H9 (cell line): ENCODE results near the gene MRPL27. TPM values are rescaled to one million over a fixed set of nuclear protein-coding genes. Genes with fewer than 3 reads are reported as not detected.

ENCODE experiments used
- DNase-seq: peaks from one replicate; pipeline ENCODE4 v3.0.0-alpha.2; 2017
- H2AFZ ChIP-seq: one replicate; pipeline ENCODE4 v1.6.1; 2013; ENCODE audit warnings: mild to moderate bottlenecking, low read length, control low read depth, moderate library complexity
- H2AK5ac ChIP-seq: 2 replicates; pipeline ENCODE4 v1.6.1; 2013; ENCODE audit warnings: low read length, control low read depth, mixed read lengths; ENCODE audit not compliant: insufficient read length
- H2BK120ac ChIP-seq: one replicate; pipeline ENCODE4 v1.6.1; 2013; ENCODE audit warnings: low read depth, mild to moderate bottlenecking, low read length, control low read depth, inconsistent platforms; ENCODE audit not compliant: poor library complexity, severe bottlenecking
- H2BK12ac ChIP-seq: 2 replicates; pipeline ENCODE4 v1.6.1; 2013; ENCODE audit warnings: low read length, control low read depth, mixed read lengths, low read depth; ENCODE audit not compliant: insufficient read length
- H2BK15ac ChIP-seq: 2 replicates; pipeline ENCODE4 v1.6.1; 2013; ENCODE audit warnings: low read depth, low read length, control low read depth
- H2BK20ac ChIP-seq: one replicate; pipeline ENCODE4 v1.6.1; 2013; ENCODE audit warnings: low read depth, mild to moderate bottlenecking, low read length, control low read depth, inconsistent platforms; ENCODE audit not compliant: poor library complexity, severe bottlenecking
- H2BK5ac ChIP-seq: 2 replicates; pipeline ENCODE4 v1.6.1; 2013; ENCODE audit warnings: low read length, control low read depth, mixed read lengths; ENCODE audit not compliant: insufficient read length
- H3K14ac ChIP-seq: 2 replicates; pipeline ENCODE4 v1.6.1; 2013; ENCODE audit warnings: low read length, control low read depth; ENCODE audit not compliant: insufficient read depth
- H3K18ac ChIP-seq: 2 replicates; pipeline ENCODE4 v1.6.1; 2013; ENCODE audit warnings: low read depth, mild to moderate bottlenecking, mixed read lengths, low read length, control low read depth; ENCODE audit not compliant: insufficient read length
- H3K23ac ChIP-seq: 2 replicates; pipeline ENCODE4 v1.6.1; 2013; ENCODE audit warnings: low read length, control low read depth, mixed read lengths, low read depth; ENCODE audit not compliant: insufficient read length
- H3K23me2 ChIP-seq: 2 replicates; pipeline ENCODE4 v1.6.1; 2013; ENCODE audit warnings: low read depth, mild to moderate bottlenecking, mixed read lengths, low read length, control low read depth; ENCODE audit not compliant: insufficient read length, poor library complexity, severe bottlenecking
- H3K27ac ChIP-seq: 2 replicates; pipeline ENCODE4 v1.5.1; 2013; ENCODE audit warnings: low read length, control low read depth, mixed read lengths, low read depth; ENCODE audit not compliant: insufficient read length
- H3K27me3 ChIP-seq: 2 replicates; pipeline ENCODE4 v1.6.1; 2013; ENCODE audit warnings: low read length, control low read depth, inconsistent platforms; ENCODE audit not compliant: insufficient read depth
- H3K4ac ChIP-seq: 2 replicates; pipeline ENCODE4 v1.6.1; 2013; ENCODE audit warnings: low read depth, mild to moderate bottlenecking, control low read depth, inconsistent platforms, low read length, moderate library complexity
- H3K4me1 ChIP-seq: 2 replicates; pipeline ENCODE4 v1.6.1; 2013; ENCODE audit warnings: low read length, control low read depth, inconsistent platforms; ENCODE audit not compliant: insufficient read depth
- H3K4me2 ChIP-seq: 2 replicates; pipeline ENCODE4 v1.6.1; 2013; ENCODE audit warnings: low read length, control low read depth, mixed read lengths; ENCODE audit not compliant: insufficient read length, insufficient read depth
- H3K56ac ChIP-seq: 2 replicates; pipeline ENCODE4 v1.6.1; 2013; ENCODE audit warnings: low read depth, mild to moderate bottlenecking, mixed read lengths, low read length, control low read depth; ENCODE audit not compliant: insufficient read length
- H3K79me1 ChIP-seq: 2 replicates; pipeline ENCODE4 v1.6.1; 2013; ENCODE audit warnings: low read depth, mild to moderate bottlenecking, moderate library complexity, low read length, control low read depth, inconsistent platforms; ENCODE audit not compliant: insufficient read depth, poor library complexity, severe bottlenecking
- H3K79me2 ChIP-seq: 2 replicates; pipeline ENCODE4 v1.6.1; 2013; ENCODE audit warnings: low read length, control low read depth, inconsistent platforms; ENCODE audit not compliant: insufficient read depth
- H3K9ac ChIP-seq: 2 replicates; pipeline ENCODE4 v1.6.1; 2013; ENCODE audit warnings: low read length, control low read depth, mixed read lengths; ENCODE audit not compliant: insufficient read length; ENCODE audit errors: extremely low read depth
- H3K9me3 ChIP-seq: one replicate; pipeline ENCODE4 v1.6.1; 2013; ENCODE audit warnings: low read depth, low read length, inconsistent platforms; ENCODE audit not compliant: control insufficient read depth
- H3T11ph ChIP-seq: one replicate; pipeline ENCODE4 v1.6.1; 2013; ENCODE audit warnings: mild to moderate bottlenecking, low read length, control low read depth, inconsistent platforms
- H4K20me1 ChIP-seq: one replicate; pipeline ENCODE4 v1.6.1; 2013; ENCODE audit not compliant: control insufficient read depth, insufficient read length, insufficient read depth
- H4K5ac ChIP-seq: 2 replicates; pipeline ENCODE4 v1.6.1; 2013; ENCODE audit warnings: low read depth, mild to moderate bottlenecking, mixed read lengths, low read length, control low read depth; ENCODE audit not compliant: insufficient read length
- H4K8ac ChIP-seq: replicated peaks from 2 replicates; pipeline ENCODE4 v1.6.1; 2013; ENCODE audit warnings: low read length, control low read depth, mixed read lengths, low read depth; ENCODE audit not compliant: insufficient read length
- H4K91ac ChIP-seq: 2 replicates; pipeline ENCODE4 v1.6.1; 2013; ENCODE audit warnings: low read depth, mild to moderate bottlenecking, moderate library complexity, mixed read lengths, low read length, control low read depth; ENCODE audit not compliant: insufficient read length
- H3K27ac Mint-ChIP-seq, 3 experiments: 2 replicates in 2 of 3; 3 replicates in 1 of 3; pipeline ENCODE4 v1.8.0; 2020 to 2021; ENCODE audit warnings: mixed read lengths in 3 of 3, mild to moderate bottlenecking in 1 of 3, moderate library complexity in 1 of 3
- H3K27me3 Mint-ChIP-seq: 2 replicates; pipeline ENCODE4 v1.8.0; 2021; ENCODE audit warnings: low read depth, mild to moderate bottlenecking, moderate library complexity, mixed read lengths
- H3K36me3 Mint-ChIP-seq, 3 experiments: 2 replicates in 2 of 3; 3 replicates in 1 of 3; pipeline ENCODE4 v1.8.0; 2020 to 2021; ENCODE audit warnings: low read depth in 3 of 3, mixed read lengths in 3 of 3; ENCODE audit not compliant: insufficient read depth in 1 of 3
- H3K4me1 Mint-ChIP-seq, 2 experiments: 2 replicates each; pipeline ENCODE4 v1.8.0; 2020; ENCODE audit warnings: mixed read lengths in 2 of 2
- H3K4me3 Mint-ChIP-seq, 2 experiments: 2 replicates in 1 of 2; 3 replicates in 1 of 2; pipeline ENCODE4 v1.8.0; 2020 to 2021; ENCODE audit warnings: mild to moderate bottlenecking in 2 of 2, mixed read lengths in 2 of 2, moderate library complexity in 1 of 2
- H3K9me3 Mint-ChIP-seq, 2 experiments: 2 replicates in 1 of 2; 3 replicates in 1 of 2; pipeline ENCODE4 v1.8.0; 2020; ENCODE audit warnings: mild to moderate bottlenecking in 2 of 2, mixed read lengths in 2 of 2, moderate library complexity in 1 of 2
- CTCF ChIP-seq: fragments of 200-600 bp; sonication (generic); conservative IDR thresholded peaks from 3 replicates; pipeline ENCODE4 v1.8.0; 2021; ENCODE audit warnings: antibody characterized with exemption, mild to moderate bottlenecking
- WGBS: extraction: QIAGEN DNeasy Blood & Tissue Kit; methylation state at CpG from one replicate; pipeline ENCODE4 v1.1.7; 2013; ENCODE audit warnings: missing lambda C conversion rate, low lambda C conversion rate, mixed read lengths; ENCODE audit not compliant: insufficient read length; ENCODE audit errors: extremely low coverage; 5-methylcytosine and 5-hydroxymethylcytosine counted together
- total RNA-seq: library from RNA; stranded (reverse); gene quantifications from 2 replicates; pipeline ENCODE4 v1.2.1, GENCODE V29; 2021

Gene MRPL27
- total RNA-seq, 1 experiment from 2014 or later: 85.9 TPM

GRCh38 chr17:50337956-50338355 is 35.0 kb downstream of the MRPL27 start:
- H3K56ac ChIP-seq: no peak overlapping the region
- no peak overlapping the region for H2AK5ac ChIP-seq
- no peaks in the 10 kb centered on the region for H3K79me1 ChIP-seq
- H2BK15ac ChIP-seq: no peak overlapping the region
- H2BK20ac ChIP-seq: no peak overlapping the region
- Mint-ChIP-seq H3K36me3 (peaks cover 2 to 13% (median 5%) of the 10 kb centered on the region in 3 experiments; a peak in 4 of 7 replicates), H3K4me3 (no peak overlapping the region), H3K9me3 (peaks cover 15 to 16% of the 10 kb centered on the region in 2 experiments), H3K27ac (no peak overlapping the region; a peak in 1 of 7 replicates), H3K27me3 (peaks cover 7% of the 10 kb centered on the region), H3K4me1 (peaks cover 6 to 8% of the 10 kb centered on the region in 2 experiments)
- H3K4me1 ChIP-seq: no peaks in the 10 kb centered on the region
- no peak overlapping the region for H4K5ac ChIP-seq
- H3K27ac ChIP-seq: no peak overlapping the region
- no peak overlapping the region for H2AFZ ChIP-seq
- H3K27me3 ChIP-seq: no peaks in the 10 kb centered on the region
- H2BK5ac ChIP-seq: no peak overlapping the region
- H4K8ac ChIP-seq: no peak overlapping the region
- no CpG with 5 or more reads among the region's 2 CpGs for WGBS
- H3K4ac ChIP-seq: no peak overlapping the region
- no peak overlapping the region for H2BK12ac ChIP-seq
- no peak overlapping the region for H4K91ac ChIP-seq
- H3K14ac ChIP-seq: no peak overlapping the region
- H3K9me3 ChIP-seq: peaks cover 5% of the 10 kb centered on the region
- H4K20me1 ChIP-seq: peaks cover under 1% of the 10 kb centered on the region
- H3K4me2 ChIP-seq: no peak overlapping the region
- H3K23ac ChIP-seq: no peak overlapping the region
- no peak overlapping the region for H3K9ac ChIP-seq
- H3T11ph ChIP-seq: no peak overlapping the region
- H3K23me2 ChIP-seq: no peaks in the 10 kb centered on the region
- no peak overlapping the region for H2BK120ac ChIP-seq
- no peak for TF ChIP-seq CTCF
- peak; percentile 18 for DNase-seq
- no peak overlapping the region for H3K18ac ChIP-seq
- no peaks in the 10 kb centered on the region for H3K79me2 ChIP-seq
